Cardiac septum (tissue), 1 donor: Measurements from ENCODE around the gene SPIN1. TPM values are rescaled to one million over a fixed set of nuclear protein-coding genes. Genes with fewer than 3 reads are reported as not detected.
"Not testable (repeated sequence)": the region's sequence is repeated elsewhere in the genome, so short reads cannot be mapped to it uniquely, and the experiment has no call there.

Source experiments
- DNase-seq: peaks from one replicate; pipeline ENCODE4 v3.0.0-alpha.2; 2020; ENCODE audit warnings: low spot score
- intact Hi-C: fragments of 100-400 bp; cut with DNase I; formaldehyde crosslinking; loops from one replicate; pipeline ENCODE4 v1.14.0; 2022
- long read RNA-seq: library from polyadenylated mRNA; unstranded; transcript quantifications from one replicate; pipeline ENCODE4 v2.0.0, GENCODE V29; 2021
- total RNA-seq: library from RNA; stranded (reverse); fragmentation: NEBNext Ultra II Directional; extraction: Animal tissue kit (Norgen Biotek cat#: 25700); gene quantifications from one replicate; pipeline ENCODE4 v1.2.1, GENCODE V29; 2021
- donor health status: DM: no; HTN: no; CAD: no.

The SPIN1 gene
- 49.2 TPM for total RNA-seq
- long read RNA-seq, full-length matches to known transcripts = 19 of 46 reads
- long read RNA-seq, partial matches to known transcripts = 4 of 46 reads
- long read RNA-seq, other reads (novel, unspliced or antisense) = 23 of 46 reads

- intact Hi-C loops = loop anchor here (2.0 to 5.0 kb wide), 2 partner anchors 130 to 216 kb away; no protein-coding TSS in a partner anchor
- peak; percentile 91 for DNase-seq
Observed at GRCh38 chr9:88388203-88388885, at the start of gene SPIN1. TSS of gene SPIN1 (plus strand) at chr9:88388444. CDS start at chr9:88426540, 38,096 bp downstream.

GRCh38 chr9:88339317-88339716, 48.9 kb upstream of the SPIN1 start:
- intact Hi-C loops = no loop called here
- DNase-seq = no peak

- intact Hi-C loops = no loop called here
Observed at GRCh38 chr9:88342246-88342645, 46.0 kb upstream of the SPIN1 start.

GRCh38 chr9:88344013-88344412, 44.2 kb upstream of the SPIN1 start:
- DNase-seq = no peak
- intact Hi-C loops = no loop called here

More at GRCh38 chr9:88342246-88342645, 46.0 kb upstream of the SPIN1 start:
- no peak for DNase-seq

- intact Hi-C loops, DNase-seq: not testable (repeated sequence)
Observed at GRCh38 chr9:88350354-88350753, 37.9 kb upstream of the SPIN1 start.

- intact Hi-C loops = no loop called here
- DNase-seq = no peak
Observed at GRCh38 chr9:88355166-88355565, 33.1 kb upstream of the SPIN1 start.

GRCh38 chr9:88357250-88357649, 31.0 kb upstream of the SPIN1 start:
- intact Hi-C loops, DNase-seq: not testable (repeated sequence)

GRCh38 chr9:88358723-88359122, 29.5 kb upstream of the SPIN1 start:
- DNase-seq = no peak
- intact Hi-C loops = no loop called here

GRCh38 chr9:88359974-88360373, 28.3 kb upstream of the SPIN1 start:
- intact Hi-C loops = no loop called here

GRCh38 chr9:88362681-88363080, 25.6 kb upstream of the SPIN1 start:
- DNase-seq = no peak
- intact Hi-C loops = no loop called here

More at GRCh38 chr9:88359974-88360373, 28.3 kb upstream of the SPIN1 start:
- DNase-seq = no peak

GRCh38 chr9:88363661-88364060, 24.6 kb upstream of the SPIN1 start:
- intact Hi-C loops = no loop called here
- no peak for DNase-seq

GRCh38 chr9:88364706-88365105, 23.5 kb upstream of the SPIN1 start:
- no peak for DNase-seq
- intact Hi-C loops = no loop called here

GRCh38 chr9:88370346-88370745, 17.9 kb upstream of the SPIN1 start:
- intact Hi-C loops = no loop called here
- no peak for DNase-seq

- intact Hi-C loops = no loop called here
- no peak for DNase-seq
Observed at GRCh38 chr9:88372103-88372654, 16.1 kb upstream of the SPIN1 start.

GRCh38 chr9:88373045-88373444, 15.2 kb upstream of the SPIN1 start:
- DNase-seq = no peak
- intact Hi-C loops = no loop called here

GRCh38 chr9:88378317-88378716, 9.9 kb upstream of the SPIN1 start:
- intact Hi-C loops = no loop called here
- DNase-seq = no peak

GRCh38 chr9:88379352-88379751, 8.9 kb upstream of the SPIN1 start:
- intact Hi-C loops = no loop called here
- DNase-seq = no peak

- intact Hi-C loops = no loop called here
- DNase-seq = no peak
Observed at GRCh38 chr9:88380118-88380517, 8.1 kb upstream of the SPIN1 start.

GRCh38 chr9:88381322-88381721, 6.9 kb upstream of the SPIN1 start:
- intact Hi-C loops, DNase-seq: not testable (repeated sequence)

GRCh38 chr9:88383176-88383575, 5.1 kb upstream of the SPIN1 start:
- DNase-seq = no peak
- intact Hi-C loops = no loop called here

GRCh38 chr9:88386137-88386536, 2.1 kb upstream of the SPIN1 start:
- intact Hi-C loops = loop anchor here (5.0 kb wide), 1 partner anchor 214 kb away; no protein-coding TSS in a partner anchor
- not testable (repeated sequence) for DNase-seq
